HG03520 (cell line): Measurements from ENCODE around the gene CDK5.
"Not testable (repeated sequence)": the region's sequence is repeated elsewhere in the genome, so short reads cannot be mapped to it uniquely, and the experiment has no call there.

ENCODE experiments used
- ATAC-seq: cut with Tn5 transposase; IDR thresholded peaks from one replicate; pipeline ENCODE4 v1.9.1; 2021; ENCODE audit warnings: mild to moderate bottlenecking, moderate library complexity; ENCODE audit not compliant: unreplicated experiment

Gene CDK5

GRCh38 chr7:151017370-151017952 is 40.2 kb downstream of the CDK5 start:
- ATAC-seq = no peak

GRCh38 chr7:151016942-151017341 is 40.8 kb downstream of the CDK5 start:
- no peak for ATAC-seq

DNA sequence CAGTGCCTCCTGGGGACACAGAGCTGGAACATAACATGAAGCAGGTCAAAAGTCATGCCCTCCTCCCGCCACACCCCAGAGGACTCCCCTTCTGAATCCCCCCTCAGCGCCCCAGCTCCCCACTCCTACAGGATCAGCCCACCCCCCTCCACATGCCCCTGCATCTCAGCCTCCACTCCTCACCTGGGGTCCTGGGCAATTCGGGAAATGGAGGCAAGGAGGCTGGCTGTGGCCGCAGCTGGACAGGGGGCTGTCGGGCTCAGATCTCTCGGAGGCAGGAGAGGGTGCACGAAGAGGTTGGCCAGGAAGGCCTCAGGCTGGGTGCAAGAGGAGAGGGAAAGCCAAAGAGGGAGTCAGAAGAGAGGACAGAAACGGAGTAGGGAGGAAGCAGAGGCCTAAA is 41.2 kb downstream of the CDK5 start:
- no peak for ATAC-seq

DNA sequence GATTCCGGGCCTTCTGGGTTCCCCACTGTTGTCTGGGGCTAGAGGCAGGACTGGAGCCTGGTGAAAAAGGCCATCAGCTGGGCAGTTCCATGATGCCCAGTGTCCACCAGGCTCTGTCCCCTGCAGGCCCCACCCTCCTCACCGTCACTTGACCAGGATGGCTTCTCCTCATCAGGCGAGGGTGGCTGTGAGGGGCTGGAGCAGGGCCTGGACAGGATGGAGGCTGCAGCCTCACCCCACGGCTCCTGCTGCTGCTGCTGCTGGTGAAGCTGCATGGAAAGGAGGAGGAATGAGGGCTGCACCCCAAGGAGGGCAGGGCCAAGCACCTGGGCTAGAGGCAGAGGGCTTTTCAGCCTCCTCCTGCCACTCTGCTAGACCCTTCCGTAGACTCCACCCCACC is 41.7 kb downstream of the CDK5 start:
- ATAC-seq = no peak

- no peak for ATAC-seq
These were observed 42.7 kb downstream of the CDK5 start for GRCh38 chr7:151014950-151015349.

GRCh38 chr7:151013733-151014497 is 43.8 kb downstream of the CDK5 start:
- ATAC-seq = no peak

DNA sequence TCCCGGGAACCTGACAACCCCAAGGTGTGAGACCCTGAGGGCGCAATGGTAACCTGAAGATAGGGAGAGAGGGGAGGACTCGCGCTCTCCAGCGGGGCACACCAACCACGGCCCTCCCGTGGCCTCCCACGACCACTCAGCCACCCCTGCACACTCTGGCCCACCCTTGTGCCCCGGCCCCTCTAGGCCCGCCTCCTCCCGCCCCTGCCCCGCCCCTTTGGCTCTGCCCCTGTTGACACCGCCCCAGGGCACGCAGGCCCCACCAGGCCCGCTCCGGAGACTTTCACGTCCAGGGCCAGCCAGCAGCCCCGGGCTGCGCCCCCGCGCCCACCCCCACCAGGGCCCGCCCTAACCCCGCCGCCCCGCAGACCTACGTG is 44.4 kb downstream of the CDK5 start:
- ATAC-seq = no peak

- no peak for ATAC-seq
These were observed 44.8 kb downstream of the CDK5 start for GRCh38 chr7:151012911-151013347.

GRCh38 chr7:151012031-151012692 is 45.5 kb downstream of the CDK5 start:
- no peak for ATAC-seq

- ATAC-seq = not testable (repeated sequence)
These were observed 46.1 kb downstream of the CDK5 start for GRCh38 chr7:151011616-151012015.

- ATAC-seq = no peak
These were observed 46.6 kb downstream of the CDK5 start for GRCh38 chr7:151011097-151011409.

DNA sequence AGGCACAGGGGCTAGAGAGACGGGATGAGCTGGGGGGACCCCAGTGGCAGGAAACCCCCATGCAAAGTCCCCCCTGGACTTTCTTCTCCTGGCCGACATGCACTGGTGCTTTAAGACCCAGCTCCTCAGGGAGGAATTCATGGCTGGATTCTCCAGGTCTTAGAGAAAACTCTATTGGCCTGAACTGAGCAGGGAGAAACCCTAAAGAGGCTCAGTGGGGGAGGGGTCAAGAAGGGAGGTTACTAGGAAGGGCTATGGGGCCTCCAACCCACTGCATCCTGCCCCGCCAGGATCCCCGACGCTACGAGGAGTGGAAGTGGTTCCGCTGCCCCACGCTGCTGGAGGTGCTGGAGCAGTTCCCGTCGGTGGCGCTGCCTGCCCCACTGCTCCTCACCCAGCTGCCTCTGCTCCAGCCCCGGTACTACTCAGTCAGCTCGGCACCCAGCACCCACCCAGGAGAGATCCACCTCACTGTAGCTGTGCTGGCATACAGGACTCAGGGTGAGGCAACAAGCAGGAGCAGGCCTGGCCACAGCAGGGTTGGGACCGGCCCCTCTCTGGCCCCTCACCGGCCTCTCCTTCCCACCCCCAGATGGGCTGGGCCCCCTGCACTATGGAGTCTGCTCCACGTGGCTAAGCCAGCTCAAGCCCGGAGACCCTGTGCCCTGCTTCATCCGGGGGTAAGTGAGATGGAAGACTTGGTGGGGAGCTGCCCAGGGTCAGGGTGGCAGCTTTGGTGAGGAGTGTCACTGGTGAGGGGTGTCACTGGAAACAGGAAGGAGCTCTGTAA is 47.2 kb downstream of the CDK5 start:
- ATAC-seq = no peak

DNA sequence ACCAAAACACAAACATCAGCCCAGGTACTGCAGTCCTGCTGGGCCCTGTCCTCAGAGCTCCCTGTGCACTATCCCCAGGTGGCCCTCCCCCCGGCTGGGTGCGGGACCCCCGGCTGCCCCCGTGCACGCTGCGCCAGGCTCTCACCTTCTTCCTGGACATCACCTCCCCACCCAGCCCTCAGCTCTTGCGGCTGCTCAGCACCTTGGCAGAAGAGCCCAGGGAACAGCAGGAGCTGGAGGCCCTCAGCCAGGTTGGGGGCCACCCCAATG is 47.7 kb downstream of the CDK5 start:
- no peak for ATAC-seq

DNA sequence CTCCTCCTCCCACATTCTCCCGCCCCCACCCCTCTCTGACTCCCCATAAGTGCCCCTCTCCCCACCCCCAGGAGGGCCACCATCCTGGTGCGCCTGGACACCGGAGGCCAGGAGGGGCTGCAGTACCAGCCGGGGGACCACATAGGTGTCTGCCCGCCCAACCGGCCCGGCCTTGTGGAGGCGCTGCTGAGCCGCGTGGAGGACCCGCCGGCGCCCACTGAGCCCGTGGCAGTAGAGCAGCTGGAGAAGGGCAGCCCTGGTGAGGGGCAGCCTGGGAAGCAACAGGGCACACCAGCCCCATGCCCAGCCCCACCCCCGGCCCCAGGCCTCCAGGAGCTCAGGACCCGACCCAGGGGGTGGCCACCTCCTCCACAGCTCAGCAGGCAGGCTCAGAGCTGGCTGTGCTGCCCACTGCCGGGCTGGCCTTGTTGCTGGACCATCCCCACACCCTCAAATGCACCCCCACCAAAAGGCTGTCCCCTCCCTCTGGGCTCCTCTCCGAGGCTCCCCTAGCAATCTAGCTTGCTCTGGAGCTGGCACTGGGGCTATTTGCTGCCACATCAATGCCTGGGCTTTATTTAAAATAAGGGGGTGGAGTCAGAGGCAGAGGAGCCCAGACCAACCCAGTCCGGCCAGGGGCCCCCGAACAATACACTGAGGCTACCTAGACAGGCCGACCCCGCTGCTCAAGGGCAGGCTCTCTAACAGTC is 48.2 kb downstream of the CDK5 start:
- ATAC-seq = no peak

DNA sequence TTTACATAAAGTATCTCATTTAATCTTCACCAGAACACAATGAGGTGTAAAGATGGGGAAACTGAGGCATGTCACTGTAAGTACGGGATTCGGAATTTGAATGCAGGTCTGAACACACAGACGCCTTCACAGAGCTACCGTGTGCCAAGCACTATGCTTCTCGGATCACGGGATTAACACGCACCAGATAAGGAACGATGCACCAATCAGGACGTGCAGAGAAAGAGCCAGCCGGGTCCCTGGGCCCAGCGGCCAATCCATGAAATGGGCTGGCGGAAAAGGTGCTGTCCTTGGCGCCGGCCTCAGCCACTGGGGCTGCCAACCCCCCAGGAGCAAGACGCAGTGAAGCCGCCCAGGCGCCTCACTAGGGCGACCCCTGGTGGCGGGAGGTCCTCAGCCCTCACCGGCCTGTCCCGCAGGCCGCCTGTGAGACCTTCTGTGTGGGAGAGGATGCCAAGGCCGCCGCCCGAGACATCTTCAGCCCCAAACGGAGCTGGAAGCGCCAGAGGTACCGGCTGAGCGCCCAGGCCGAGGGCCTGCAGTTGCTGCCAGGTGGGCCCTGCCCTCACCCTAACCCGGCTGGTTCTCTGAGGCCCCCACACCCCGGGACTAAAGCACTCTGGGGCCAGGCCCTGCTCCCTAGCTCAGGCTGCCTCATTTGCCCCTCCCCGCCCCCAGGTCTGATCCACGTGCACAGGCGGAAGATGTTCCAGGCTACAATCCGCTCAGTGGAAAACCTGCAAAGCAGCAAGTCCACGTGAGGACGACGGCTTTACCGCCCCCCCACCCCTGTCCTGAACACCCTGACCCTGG is 49.0 kb downstream of the CDK5 start:
- no peak for ATAC-seq

GRCh38 chr7:151008143-151008510 is 49.6 kb downstream of the CDK5 start:
- no peak for ATAC-seq

DNA sequence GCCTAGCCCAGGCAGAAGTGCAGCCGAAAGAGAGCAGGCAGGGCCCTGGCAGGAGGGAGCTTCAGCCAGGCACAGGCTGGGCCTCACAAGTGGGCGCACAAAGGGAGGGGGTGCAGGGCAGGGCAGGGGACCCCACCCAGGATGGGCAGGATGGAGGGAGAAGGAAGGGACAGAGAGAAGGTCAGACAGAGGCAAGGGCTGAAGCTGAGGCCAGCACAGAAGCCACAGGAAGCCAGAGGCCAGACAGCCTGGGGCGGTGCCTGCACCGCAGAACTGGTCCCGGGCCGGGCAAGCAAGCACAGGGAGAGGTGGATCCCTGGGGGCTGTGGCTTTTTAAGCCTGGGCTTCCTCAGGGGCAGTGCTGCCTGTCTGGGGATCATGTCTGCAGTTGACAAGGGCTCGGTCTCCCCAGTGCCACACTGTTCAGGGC is 50.2 kb downstream of the CDK5 start:
- no peak for ATAC-seq

GRCh38 chr7:151006590-151007300 is 51.0 kb downstream of the CDK5 start:
- no peak for ATAC-seq

GRCh38 chr7:151005566-151005965 is 52.1 kb downstream of the CDK5 start:
- no peak for ATAC-seq
